Smooth muscle cell (in vitro differentiated cells): ENCODE data around the gene BBS10. TPM values are rescaled to one million over a fixed set of nuclear protein-coding genes. Genes with fewer than 3 reads are reported as not detected.

Experiments used
- DNase-seq: peaks from one replicate; lab custom pipeline; 2025; ENCODE audit not compliant: unreplicated experiment; lab: John Stamatoyannopoulos, UW
- H2AFZ ChIP-seq: fragments of 200-600 bp; sonication (generic); 2 replicates; pipeline ENCODE4 v1.6.0; 2016; ENCODE audit warnings: antibody characterized with exemption, low read depth, mild to moderate bottlenecking
- H3F3A ChIP-seq: fragments of 200-600 bp; sonication (generic); 2 replicates; pipeline ENCODE4 v1.6.0; 2017; ENCODE audit warnings: antibody characterized with exemption, low read depth
- H3K27ac ChIP-seq: fragments of 200-600 bp; sonication (generic); 2 replicates; pipeline ENCODE4 v1.5.1; 2016; ENCODE audit warnings: low read depth, mild to moderate bottlenecking
- H3K27me3 ChIP-seq: fragments of 200-600 bp; sonication (generic); 2 replicates; pipeline ENCODE4 v1.6.1; 2016; ENCODE audit warnings: low read depth, mild to moderate bottlenecking
- H3K36me3 ChIP-seq: fragments of 200-600 bp; sonication (generic); 2 replicates; pipeline ENCODE4 v1.5.1; 2016; ENCODE audit warnings: low read depth
- H3K4me1 ChIP-seq: fragments of 200-600 bp; sonication (generic); 2 replicates; pipeline ENCODE4 v1.5.1; 2016; ENCODE audit warnings: low read depth
- H3K4me2 ChIP-seq: fragments of 200-600 bp; sonication (generic); 2 replicates; pipeline ENCODE4 v1.6.0; 2016; ENCODE audit warnings: mild to moderate bottlenecking
- H3K4me3 ChIP-seq: fragments of 200-600 bp; sonication (generic); 2 replicates; pipeline ENCODE4 v1.5.1; 2016; ENCODE audit warnings: mild to moderate bottlenecking
- H3K79me2 ChIP-seq: fragments of 200-600 bp; sonication (generic); 2 replicates; pipeline ENCODE4 v1.6.0; 2016; ENCODE audit warnings: low read depth, mild to moderate bottlenecking
- H3K9ac ChIP-seq: fragments of 200-600 bp; sonication (generic); 2 replicates; pipeline ENCODE4 v1.6.0; 2016; ENCODE audit warnings: low read depth
- H3K9me3 ChIP-seq: fragments of 200-600 bp; sonication (generic); replicated peaks from 2 replicates; pipeline ENCODE4 v1.5.1; 2016; ENCODE audit warnings: low read depth
- H4K20me1 ChIP-seq: fragments of 200-600 bp; sonication (generic); 2 replicates; pipeline ENCODE4 v1.6.0; 2016; ENCODE audit warnings: low read depth
- WGBS: methylation state at CpG from one replicate; pipeline ENCODE4 v1.1.7; 2016; ENCODE audit warnings: low lambda C conversion rate; 5-methylcytosine and 5-hydroxymethylcytosine counted together
- polyA plus RNA-seq: library from polyadenylated mRNA; unstranded; fragments of >200 nt; fragmentation: Nextera tagmentation; extraction: Ambion mirVana; gene quantifications from 2 replicates; pipeline ENCODE4 v1.2.1, GENCODE V29; 2016
- total RNA-seq: library from RNA; depleted of rRNA; stranded (reverse); fragments of >200 nt; gene quantifications from 2 replicates; pipeline ENCODE4 v1.2.3, GENCODE V29; 2014
- TF ChIP-seq, protein P1 (sequence below): fragments of 200-600 bp; sonication (generic); IDR thresholded peaks from 2 replicates; pipeline ENCODE4 v1.5.1; 2017; ENCODE audit warnings: borderline replicate concordance, mild to moderate bottlenecking, antibody characterized with exemption; ENCODE audit not compliant: insufficient read depth, poor library complexity, severe bottlenecking

The BBS10 gene
- total and polyA plus RNA-seq, 2 experiments from 2014 or later = 6.5 to 10.8 TPM

DNA sequence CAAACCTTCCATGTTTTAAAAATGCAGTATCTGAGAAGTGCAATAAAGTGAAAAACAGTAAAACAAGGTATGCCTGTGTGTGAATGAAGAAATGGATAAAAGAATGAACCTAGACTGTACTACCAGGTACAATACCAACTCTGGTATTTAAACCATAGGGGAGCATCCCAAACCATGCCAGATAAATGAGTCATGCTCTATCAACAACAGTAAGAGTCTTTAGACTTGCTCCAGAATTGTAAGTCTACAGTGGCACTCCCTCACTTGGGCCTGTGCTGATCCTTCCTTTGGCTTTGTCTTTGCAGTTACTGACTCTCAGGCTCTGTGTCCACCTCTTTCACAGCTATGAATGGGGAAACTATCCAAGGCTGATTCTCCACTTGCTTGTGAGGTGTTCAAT, 38.1 kb downstream of the BBS10 start:
- Histone ChIP-seq H3K27me3 (no peaks in the 10 kb centered on the region), H3K36me3 (no peaks in the 10 kb centered on the region), H3K27ac (no peak overlapping the region), H3F3A (no peaks in the 10 kb centered on the region), H3K79me2 (no peaks in the 10 kb centered on the region), H4K20me1 (no peaks in the 10 kb centered on the region), H2AFZ (no peak overlapping the region), H3K9ac (no peak overlapping the region), H3K4me2 (no peak overlapping the region), H3K4me1 (peaks cover 5% of the 10 kb centered on the region), H3K4me3 (no peak overlapping the region), H3K9me3 (no peaks in the 10 kb centered on the region)
- no peak for DNase-seq
- TF ChIP-seq, protein P1, sequence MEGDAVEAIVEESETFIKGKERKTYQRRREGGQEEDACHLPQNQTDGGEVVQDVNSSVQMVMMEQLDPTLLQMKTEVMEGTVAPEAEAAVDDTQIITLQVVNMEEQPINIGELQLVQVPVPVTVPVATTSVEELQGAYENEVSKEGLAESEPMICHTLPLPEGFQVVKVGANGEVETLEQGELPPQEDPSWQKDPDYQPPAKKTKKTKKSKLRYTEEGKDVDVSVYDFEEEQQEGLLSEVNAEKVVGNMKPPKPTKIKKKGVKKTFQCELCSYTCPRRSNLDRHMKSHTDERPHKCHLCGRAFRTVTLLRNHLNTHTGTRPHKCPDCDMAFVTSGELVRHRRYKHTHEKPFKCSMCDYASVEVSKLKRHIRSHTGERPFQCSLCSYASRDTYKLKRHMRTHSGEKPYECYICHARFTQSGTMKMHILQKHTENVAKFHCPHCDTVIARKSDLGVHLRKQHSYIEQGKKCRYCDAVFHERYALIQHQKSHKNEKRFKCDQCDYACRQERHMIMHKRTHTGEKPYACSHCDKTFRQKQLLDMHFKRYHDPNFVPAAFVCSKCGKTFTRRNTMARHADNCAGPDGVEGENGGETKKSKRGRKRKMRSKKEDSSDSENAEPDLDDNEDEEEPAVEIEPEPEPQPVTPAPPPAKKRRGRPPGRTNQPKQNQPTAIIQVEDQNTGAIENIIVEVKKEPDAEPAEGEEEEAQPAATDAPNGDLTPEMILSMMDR = no peak

DNA sequence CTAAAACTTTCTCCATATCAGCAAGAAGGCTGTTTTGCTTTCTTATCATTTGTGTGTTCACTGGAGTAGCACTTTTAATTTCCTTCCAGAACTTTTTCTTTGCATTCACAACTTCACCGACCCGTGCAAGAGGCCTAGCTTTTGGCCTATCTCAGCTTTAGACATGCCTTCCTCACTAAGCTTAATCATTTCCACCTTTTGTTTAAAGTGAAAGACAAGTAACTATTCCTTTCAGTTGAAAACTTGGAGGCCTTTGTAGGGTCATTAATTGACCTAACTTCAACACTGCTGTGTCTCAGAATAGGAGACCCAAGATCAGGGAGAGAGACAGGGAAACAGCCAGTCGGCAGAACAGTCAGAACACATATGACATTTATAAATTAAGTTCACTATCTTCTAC, 39.3 kb downstream of the BBS10 start:
- no peak for DNase-seq
- H4K20me1 ChIP-seq = no peaks in the 10 kb centered on the region
- TF ChIP-seq, protein P1 = no peak
- no peaks in the 10 kb centered on the region for H3F3A ChIP-seq
- H2AFZ ChIP-seq = no peak overlapping the region
- no peaks in the 10 kb centered on the region for H3K27me3 ChIP-seq
- no peaks in the 10 kb centered on the region for H3K79me2 ChIP-seq
- WGBS = 59% methylated on average over 3 of the region's 3 CpGs
- no peak overlapping the region for H3K27ac ChIP-seq
- no peak overlapping the region for H3K4me2 ChIP-seq
- H3K4me1 ChIP-seq = peaks cover 5% of the 10 kb centered on the region
- no peaks in the 10 kb centered on the region for H3K9me3 ChIP-seq
- H3K36me3 ChIP-seq = no peaks in the 10 kb centered on the region
- H3K4me3 ChIP-seq = no peak overlapping the region
- no peak overlapping the region for H3K9ac ChIP-seq

DNA sequence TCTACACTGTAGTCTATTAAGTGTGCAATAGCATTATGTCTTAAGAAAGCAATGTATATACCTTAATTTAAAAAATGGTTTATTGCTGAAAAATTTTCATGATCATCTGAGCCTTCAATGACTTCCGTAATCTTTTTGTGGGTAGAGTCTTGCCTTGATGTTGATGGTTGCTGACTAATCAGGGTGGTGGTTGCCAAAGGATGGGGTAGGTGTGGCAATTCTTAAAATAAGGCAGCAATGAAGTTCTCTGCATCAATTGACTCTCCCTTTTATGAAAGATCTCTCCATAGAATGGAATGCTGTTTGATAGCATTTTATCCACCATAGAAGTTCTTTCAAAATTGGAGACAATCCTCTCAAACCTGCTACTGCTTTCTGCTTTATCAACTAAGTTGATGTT, 41.1 kb downstream of the BBS10 start:
- no peaks in the 10 kb centered on the region for H3K36me3 ChIP-seq
- H2AFZ ChIP-seq = no peak overlapping the region
- no peak for DNase-seq
- H3K9ac ChIP-seq = no peak overlapping the region
- peaks cover under 1% of the 10 kb centered on the region for H3K4me1 ChIP-seq
- 100% methylated on average over 1 of the region's 1 CpG for WGBS
- no peaks in the 10 kb centered on the region for H3K9me3 ChIP-seq
- TF ChIP-seq, protein P1 = no peak
- no peak overlapping the region for H3K4me2 ChIP-seq
- H3K27me3 ChIP-seq = no peaks in the 10 kb centered on the region
- H4K20me1 ChIP-seq = no peaks in the 10 kb centered on the region
- H3K27ac ChIP-seq = no peak overlapping the region
- H3F3A ChIP-seq = no peaks in the 10 kb centered on the region
- no peak overlapping the region for H3K4me3 ChIP-seq
- no peaks in the 10 kb centered on the region for H3K79me2 ChIP-seq

GRCh38 chr12:76303989-76304460, 44.2 kb downstream of the BBS10 start:
- peaks cover 15% of the 10 kb centered on the region for H3K4me1 ChIP-seq
- H3K79me2 ChIP-seq = no peaks in the 10 kb centered on the region
- no peaks in the 10 kb centered on the region for H4K20me1 ChIP-seq
- H3K4me3 ChIP-seq = no peak overlapping the region
- 77% methylated on average over 6 of the region's 6 CpGs for WGBS
- no peak for DNase-seq
- no peaks in the 10 kb centered on the region for H3K36me3 ChIP-seq
- no peak overlapping the region for H3K4me2 ChIP-seq
- no peak overlapping the region for H3K27ac ChIP-seq
- no peaks in the 10 kb centered on the region for H3K27me3 ChIP-seq
- H3K9ac ChIP-seq = no peak overlapping the region
- no peak overlapping the region for H2AFZ ChIP-seq
- no peaks in the 10 kb centered on the region for H3K9me3 ChIP-seq
- TF ChIP-seq, protein P1 = no peak
- no peaks in the 10 kb centered on the region for H3F3A ChIP-seq
